DND-41 (cell line): Measurements from ENCODE around the gene BMP7.

Experiments used
- ATAC-seq: fragments of 200-7000 bp; cut with Tn5 transposase; 3 replicates; pipeline ENCODE4 v1.9.1; 2021; ENCODE audit warnings: low read depth; ENCODE audit not compliant: insufficient read depth
- DNase-seq: peaks from one replicate; pipeline ENCODE4 v3.0.0-alpha.2; 2020
- H2AFZ ChIP-seq: 2 replicates; pipeline ENCODE4 v1.6.0; 2012; ENCODE audit warnings: low read depth, low read length
- H3K27ac ChIP-seq: 2 replicates; pipeline ENCODE4 v1.5.1; 2012; ENCODE audit warnings: low read length, inconsistent platforms
- H3K27me3 ChIP-seq: fragments of 200-600 bp; sonication (generic); 2 replicates; pipeline ENCODE4 v1.6.0; 2012; ENCODE audit warnings: low read length, mild to moderate bottlenecking, inconsistent platforms; ENCODE audit not compliant: insufficient read depth, poor library complexity
- H3K36me3 ChIP-seq: 2 replicates; pipeline ENCODE4 v1.5.1; 2012; ENCODE audit warnings: low read length, inconsistent platforms; ENCODE audit not compliant: insufficient read depth
- H3K4me1 ChIP-seq: 2 replicates; pipeline ENCODE4 v1.5.1; 2012; ENCODE audit warnings: mild to moderate bottlenecking, low read length; ENCODE audit not compliant: insufficient read depth
- H3K4me2 ChIP-seq: 2 replicates; pipeline ENCODE4 v1.6.0; 2012; ENCODE audit warnings: mild to moderate bottlenecking, moderate library complexity, low read length, inconsistent platforms; ENCODE audit not compliant: insufficient read depth
- H3K4me3 ChIP-seq, 2 experiments: fragments of 200-600 bp in 1 of 2; shearing (Covaris generic) in 1 of 2; 2 replicates each; pipeline ENCODE4 v1.5.1; 2012 to 2016; ENCODE audit warnings: inconsistent platforms in 2 of 2, low read length in 2 of 2, mild to moderate bottlenecking in 2 of 2, low read depth in 1 of 2, moderate library complexity in 1 of 2
- H3K79me2 ChIP-seq: 2 replicates; pipeline ENCODE4 v1.6.0; 2012; ENCODE audit warnings: low read length, inconsistent platforms; ENCODE audit not compliant: insufficient read depth
- H3K9ac ChIP-seq: 2 replicates; pipeline ENCODE4 v1.6.0; 2012; ENCODE audit warnings: low read depth, mild to moderate bottlenecking, inconsistent platforms, low read length, moderate library complexity
- H3K9me3 ChIP-seq: 2 replicates; pipeline ENCODE4 v1.5.1; 2012; ENCODE audit warnings: low read length, moderate library complexity, mild to moderate bottlenecking, inconsistent platforms; ENCODE audit not compliant: insufficient read depth, severe bottlenecking
- H4K20me1 ChIP-seq: 2 replicates; pipeline ENCODE4 v1.6.0; 2012; ENCODE audit warnings: low read length; ENCODE audit not compliant: insufficient read depth
- CTCF ChIP-seq: IDR thresholded peaks from 2 replicates; pipeline ENCODE4 v1.5.1; 2012; ENCODE audit warnings: borderline replicate concordance, low read length, moderate library complexity, mild to moderate bottlenecking; ENCODE audit not compliant: poor library complexity, severe bottlenecking; ENCODE audit errors: extremely low read depth
- EZH2 ChIP-seq: IDR thresholded peaks from 3 replicates; pipeline ENCODE4 v1.6.1; 2012; ENCODE audit warnings: borderline replicate concordance, low read depth, mild to moderate bottlenecking, moderate library complexity, low read length, inconsistent platforms; ENCODE audit not compliant: severe bottlenecking

Gene BMP7

DNA sequence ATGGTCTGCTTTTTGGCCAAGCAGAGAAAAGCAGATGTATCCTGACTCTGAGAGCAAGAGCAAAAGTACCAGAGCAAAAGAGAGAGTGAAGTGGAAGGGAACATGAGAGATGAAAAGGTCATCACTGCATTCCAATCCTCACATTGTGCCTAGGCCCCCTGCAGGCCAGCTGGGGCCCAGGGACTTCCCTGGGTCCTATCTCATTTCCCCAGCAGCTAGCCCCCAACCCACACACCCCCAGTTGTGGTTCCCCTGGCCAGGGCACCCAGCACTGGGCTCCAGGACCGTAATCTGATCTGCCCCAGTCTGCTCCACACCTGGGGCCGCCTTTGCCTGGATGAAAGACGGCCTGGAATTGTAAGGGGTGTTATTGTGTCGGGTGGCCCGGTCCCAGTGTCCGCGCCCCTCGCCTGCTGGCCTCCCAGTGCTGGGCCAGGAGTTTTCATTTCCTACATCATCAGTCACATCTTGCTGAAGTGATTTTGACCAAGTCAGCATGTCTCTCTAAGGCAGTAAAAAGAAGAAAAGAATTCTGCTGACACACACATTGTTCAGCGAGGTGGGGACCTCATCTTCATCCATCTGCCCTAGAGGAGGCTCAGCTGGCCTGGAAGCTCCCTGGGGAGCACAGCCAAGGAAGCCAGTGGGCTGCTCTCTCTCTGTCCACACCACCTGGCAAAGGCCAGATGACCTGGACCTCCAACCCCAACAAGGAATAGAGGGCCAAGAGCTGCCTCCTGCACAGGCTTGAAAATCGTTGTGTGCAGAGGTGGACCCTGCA, 4.0 kb upstream of the BMP7 start:
- no peaks in the 10 kb centered on the region for H3K9me3 ChIP-seq
- H3K9ac ChIP-seq, result no peak overlapping the region
- TF ChIP-seq CTCF (no peak), EZH2 (no peak)
- H3K79me2 ChIP-seq, result no peaks in the 10 kb centered on the region
- H3K27me3 ChIP-seq, result peaks cover 29% of the 10 kb centered on the region
- no peak overlapping the region for H3K4me2 ChIP-seq
- no peaks in the 10 kb centered on the region for H3K36me3 ChIP-seq
- no peak overlapping the region for H2AFZ ChIP-seq
- DNase-seq, result no peak
- H3K27ac ChIP-seq, result no peak overlapping the region
- no peaks in the 10 kb centered on the region for H4K20me1 ChIP-seq
- H3K4me3 ChIP-seq, result no peak overlapping the region
- no peaks in the 10 kb centered on the region for H3K4me1 ChIP-seq
- no peak for ATAC-seq

GRCh38 chr20:57269148-57269984, 2.9 kb upstream of the BMP7 start:
- Histone ChIP-seq H4K20me1 (no peaks in the 10 kb centered on the region), H3K9me3 (no peaks in the 10 kb centered on the region), H3K27me3 (peaks cover 20% of the 10 kb centered on the region), H3K4me2 (no peak overlapping the region), H2AFZ (no peak overlapping the region), H3K79me2 (no peaks in the 10 kb centered on the region), H3K4me3 (no peak overlapping the region), H3K9ac (no peak overlapping the region), H3K36me3 (no peaks in the 10 kb centered on the region), H3K27ac (no peak overlapping the region), H3K4me1 (no peaks in the 10 kb centered on the region)
- TF ChIP-seq EZH2 (no peak), CTCF (no peak)
- DNase-seq, result no peak
- ATAC-seq, result no peak

DNA sequence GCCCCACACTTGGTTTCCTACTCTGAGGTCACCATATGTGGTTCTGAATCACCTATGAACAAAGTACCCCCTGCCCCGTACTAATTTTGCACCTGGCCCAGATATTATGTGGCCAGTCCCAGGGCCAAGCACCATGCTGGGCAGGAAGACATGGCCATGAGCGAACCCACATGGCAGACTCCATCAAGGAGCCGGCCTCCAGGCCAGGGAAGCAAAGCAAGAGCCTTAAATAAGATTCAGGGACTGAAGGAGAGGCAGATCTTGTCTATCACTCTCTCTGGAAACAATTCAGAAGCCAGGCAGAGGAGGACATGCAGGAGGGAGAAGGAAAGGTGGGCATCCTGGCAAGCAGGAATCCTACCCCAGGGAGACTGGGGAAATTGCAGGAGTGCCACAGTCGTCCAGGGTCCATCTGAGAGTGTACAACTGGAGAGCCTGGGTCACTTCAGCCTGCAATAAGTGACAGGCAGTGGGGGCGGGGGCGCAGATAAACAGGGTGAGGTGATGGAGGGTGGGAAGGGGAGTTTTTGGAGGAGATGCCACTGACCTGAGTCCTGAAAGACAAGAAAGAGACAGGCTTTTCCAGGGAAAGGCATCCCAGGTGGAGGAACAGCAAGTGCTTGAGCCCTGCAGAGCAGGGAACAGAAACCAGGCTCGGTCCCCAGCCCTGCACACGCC, 2.1 kb upstream of the BMP7 start:
- H3K36me3 ChIP-seq, result no peaks in the 10 kb centered on the region
- no peak overlapping the region for H3K27ac ChIP-seq
- TF ChIP-seq CTCF (no peak), EZH2 (no peak)

More for the DNA sequence above, 2.1 kb upstream of the BMP7 start:
- Histone ChIP-seq H3K9me3 (no peaks in the 10 kb centered on the region), H4K20me1 (no peaks in the 10 kb centered on the region), H2AFZ (no peak overlapping the region), H3K4me2 (no peak overlapping the region), H3K27me3 (peaks cover 16% of the 10 kb centered on the region), H3K79me2 (no peaks in the 10 kb centered on the region), H3K9ac (no peak overlapping the region), H3K4me1 (no peaks in the 10 kb centered on the region), H3K4me3 (no peak overlapping the region)
- no peak for ATAC-seq
- no peak for DNase-seq
